BLaER1 (cell line): ENCODE measurements around the gene GNG8.

Source experiments
- H3K27ac ChIP-seq: shearing (Covaris generic); formaldehyde crosslinking; 2 replicates; pipeline ENCODE4 v1.8.1; 2022
- H3K27me3 ChIP-seq: shearing (Covaris generic); formaldehyde crosslinking; 2 replicates; pipeline ENCODE4 v1.8.1; 2022
- H3K36me3 ChIP-seq: shearing (Covaris generic); formaldehyde crosslinking; 2 replicates; pipeline ENCODE4 v1.8.1; 2022
- H3K4me1 ChIP-seq: shearing (Covaris generic); formaldehyde crosslinking; 2 replicates; pipeline ENCODE4 v1.8.1; 2022
- H3K4me2 ChIP-seq: shearing (Covaris generic); formaldehyde crosslinking; 2 replicates; pipeline ENCODE4 v1.8.1; 2022
- H3K4me3 ChIP-seq: shearing (Covaris generic); formaldehyde crosslinking; 2 replicates; pipeline ENCODE4 v1.8.1; 2022
- H3K9ac ChIP-seq: shearing (Covaris generic); formaldehyde crosslinking; 2 replicates; pipeline ENCODE4 v1.8.1; 2022
- H3K9me3 ChIP-seq: shearing (Covaris generic); formaldehyde crosslinking; 2 replicates; pipeline ENCODE4 v1.8.1; 2022
- H4K20me1 ChIP-seq: shearing (Covaris generic); formaldehyde crosslinking; 2 replicates; pipeline ENCODE4 v1.8.1; 2022
- Cebpa-rat ChIP-seq: shearing (Covaris generic); IDR thresholded peaks from 2 replicates; pipeline ENCODE4 v1.8.1; 2022

Gene GNG8

GRCh38 chr19:46648060-46648960 lies 12.3 kb upstream of the GNG8 start:
- TF ChIP-seq Cebpa-rat: no peak
- no peaks in the 10 kb centered on the region for H3K27me3 ChIP-seq
- H3K4me3 ChIP-seq: no peak overlapping the region

DNA sequence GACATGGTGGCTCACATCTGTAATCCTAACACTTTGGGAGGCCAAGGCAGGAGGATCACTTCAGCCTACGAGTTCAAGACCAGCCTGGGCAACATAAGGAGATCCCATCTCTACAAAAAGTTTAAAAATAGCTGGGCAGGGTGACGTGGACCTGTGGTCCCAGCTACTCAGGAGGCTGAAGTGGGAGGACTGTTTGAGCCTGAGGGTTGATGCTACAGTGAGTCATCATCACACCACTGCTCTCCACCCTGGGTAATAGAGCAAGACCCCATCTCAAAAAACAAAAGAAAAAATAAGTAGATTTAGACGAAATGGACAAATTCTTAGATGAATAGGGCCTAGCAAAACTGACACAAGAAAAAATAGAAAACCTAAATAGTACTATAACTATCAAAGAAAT lies 10.4 kb upstream of the GNG8 start:
- Histone ChIP-seq H3K9me3 (peaks cover 31% of the 10 kb centered on the region), H3K9ac (no peak overlapping the region), H4K20me1 (no peaks in the 10 kb centered on the region), H3K4me2 (no peak overlapping the region), H3K36me3 (peaks cover 19% of the 10 kb centered on the region), H3K4me3 (no peak overlapping the region), H3K27me3 (no peaks in the 10 kb centered on the region), H3K4me1 (no peaks in the 10 kb centered on the region), H3K27ac (no peak overlapping the region)
- no peak for TF ChIP-seq Cebpa-rat

More at GRCh38 chr19:46648060-46648960, 12.3 kb upstream of the GNG8 start:
- no peaks in the 10 kb centered on the region for H3K4me1 ChIP-seq
- H3K36me3 ChIP-seq: peaks cover 23% of the 10 kb centered on the region
- H3K9ac ChIP-seq: no peak overlapping the region
- H3K9me3 ChIP-seq: peaks cover 31% of the 10 kb centered on the region
- H4K20me1 ChIP-seq: no peaks in the 10 kb centered on the region
- no peak overlapping the region for H3K4me2 ChIP-seq
- no peak overlapping the region for H3K27ac ChIP-seq

GRCh38 chr19:46644720-46645119 lies 8.7 kb upstream of the GNG8 start:
- peaks cover 9% of the 10 kb centered on the region for H3K27me3 ChIP-seq

DNA sequence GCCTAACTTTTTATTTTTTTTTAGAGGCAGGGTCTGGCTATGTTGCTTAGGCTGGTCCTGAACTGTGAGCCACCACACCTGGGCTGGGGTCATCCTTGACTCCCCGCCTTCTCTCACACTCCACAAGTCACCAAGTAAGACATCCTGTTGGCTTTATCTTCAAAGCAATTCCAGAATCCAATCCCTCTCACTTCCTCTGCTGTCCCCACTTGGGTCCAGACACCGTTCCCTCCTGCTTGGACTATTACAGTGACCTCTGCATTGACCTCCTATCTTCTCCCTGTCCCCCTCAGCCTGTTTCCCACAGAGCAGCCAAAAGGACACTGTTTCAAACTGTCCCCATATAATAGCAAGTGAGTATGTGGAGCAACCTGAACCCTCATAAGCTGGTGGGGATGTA lies 4.7 kb upstream of the GNG8 start:
- Histone ChIP-seq H4K20me1 (no peaks in the 10 kb centered on the region), H3K27me3 (peaks cover 40% of the 10 kb centered on the region), H3K4me3 (no peak overlapping the region), H3K4me1 (peaks cover 25% of the 10 kb centered on the region), H3K9me3 (no peaks in the 10 kb centered on the region), H3K36me3 (no peaks in the 10 kb centered on the region), H3K27ac (no peak overlapping the region), H3K4me2 (no peak overlapping the region), H3K9ac (no peak overlapping the region)
- no peak for TF ChIP-seq Cebpa-rat

More at GRCh38 chr19:46644720-46645119, 8.7 kb upstream of the GNG8 start:
- H3K4me1 ChIP-seq: peaks cover 4% of the 10 kb centered on the region
- TF ChIP-seq Cebpa-rat: no peak
- H3K36me3 ChIP-seq: peaks cover 19% of the 10 kb centered on the region
- no peak overlapping the region for H3K4me2 ChIP-seq
- no peak overlapping the region for H3K27ac ChIP-seq
- no peak overlapping the region for H3K9ac ChIP-seq
- no peak overlapping the region for H3K4me3 ChIP-seq
- H4K20me1 ChIP-seq: no peaks in the 10 kb centered on the region
- H3K9me3 ChIP-seq: peaks cover 31% of the 10 kb centered on the region

DNA sequence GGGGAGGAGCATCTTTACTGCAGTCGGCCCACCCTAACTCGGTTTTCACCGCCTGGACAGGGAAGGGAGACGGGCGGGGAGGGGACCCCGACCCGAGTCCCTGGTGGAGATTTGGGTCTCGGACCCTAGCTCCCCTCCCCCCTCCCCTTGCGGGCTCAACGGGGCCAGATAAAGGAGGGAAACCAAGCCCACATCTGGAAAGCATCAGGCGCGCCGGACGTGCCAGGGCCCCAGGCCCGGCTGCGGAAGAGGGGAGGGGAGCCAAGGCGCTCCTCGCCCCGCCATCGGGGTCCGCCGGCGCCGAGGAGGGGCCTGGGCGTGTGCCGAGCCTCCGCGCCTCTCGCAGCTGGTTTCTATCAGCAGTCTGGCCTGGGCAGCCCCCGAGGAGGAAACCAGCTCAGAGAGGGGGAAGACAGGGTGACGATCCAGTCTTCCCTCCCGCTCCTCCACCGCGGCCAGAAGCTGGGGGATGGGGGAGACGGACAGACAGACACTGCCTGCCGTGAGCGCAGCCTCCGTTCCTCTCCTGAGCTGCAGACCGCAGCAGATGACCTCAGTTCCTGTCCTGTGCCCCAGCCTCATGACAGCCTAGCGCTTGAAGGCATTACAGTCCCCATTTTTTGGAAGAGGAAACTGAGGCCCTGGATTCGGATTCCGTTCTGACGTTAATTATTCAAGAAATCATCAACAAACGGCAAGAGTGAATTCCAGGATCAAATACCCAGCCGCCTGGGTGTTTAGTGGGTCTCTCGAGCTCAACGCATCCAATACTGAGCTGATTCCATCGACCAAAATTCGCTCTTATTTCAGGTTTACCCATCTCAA lies 3.6 kb upstream of the GNG8 start:
- no peak overlapping the region for H3K27ac ChIP-seq

DNA sequence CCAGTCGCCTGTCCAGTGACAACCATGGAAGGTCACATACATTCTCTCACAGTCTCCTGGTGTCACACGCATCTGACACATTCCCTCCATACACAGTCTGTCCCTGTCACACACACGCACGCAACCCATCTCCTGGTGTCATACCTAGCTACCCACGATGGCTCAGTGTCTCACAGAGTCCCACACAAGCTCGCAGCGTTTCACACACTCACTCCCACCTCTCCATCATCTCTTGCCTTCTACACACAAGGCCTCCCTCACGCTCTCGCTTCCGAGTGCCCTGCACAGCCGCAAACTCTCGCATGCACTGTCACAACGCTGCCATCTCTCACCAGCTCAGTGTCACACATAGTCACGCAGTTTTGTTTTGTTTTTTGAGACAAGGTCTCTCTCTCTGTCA lies 1.2 kb upstream of the GNG8 start:
- H3K27me3 ChIP-seq: peaks cover 59% of the 10 kb centered on the region
- TF ChIP-seq Cebpa-rat: no peak
- H3K4me1 ChIP-seq: peaks cover 44% of the 10 kb centered on the region
- H3K9me3 ChIP-seq: no peaks in the 10 kb centered on the region
- H4K20me1 ChIP-seq: no peaks in the 10 kb centered on the region
- no peaks in the 10 kb centered on the region for H3K36me3 ChIP-seq
- no peak overlapping the region for H3K27ac ChIP-seq
- no peak overlapping the region for H3K4me2 ChIP-seq
- H3K4me3 ChIP-seq: no peak overlapping the region
- H3K9ac ChIP-seq: no peak overlapping the region

More for the DNA sequence above, 3.6 kb upstream of the GNG8 start:
- Histone ChIP-seq H3K27me3 (peaks cover 48% of the 10 kb centered on the region), H3K4me1 (peaks cover 32% of the 10 kb centered on the region), H3K4me3 (peak overlapping the region; percentile 73), H3K9me3 (no peaks in the 10 kb centered on the region), H3K36me3 (no peaks in the 10 kb centered on the region), H3K4me2 (peak overlapping the region; percentile 95), H3K9ac (peak overlapping the region; percentile 63), H4K20me1 (no peaks in the 10 kb centered on the region)
- TF ChIP-seq Cebpa-rat: no peak

DNA sequence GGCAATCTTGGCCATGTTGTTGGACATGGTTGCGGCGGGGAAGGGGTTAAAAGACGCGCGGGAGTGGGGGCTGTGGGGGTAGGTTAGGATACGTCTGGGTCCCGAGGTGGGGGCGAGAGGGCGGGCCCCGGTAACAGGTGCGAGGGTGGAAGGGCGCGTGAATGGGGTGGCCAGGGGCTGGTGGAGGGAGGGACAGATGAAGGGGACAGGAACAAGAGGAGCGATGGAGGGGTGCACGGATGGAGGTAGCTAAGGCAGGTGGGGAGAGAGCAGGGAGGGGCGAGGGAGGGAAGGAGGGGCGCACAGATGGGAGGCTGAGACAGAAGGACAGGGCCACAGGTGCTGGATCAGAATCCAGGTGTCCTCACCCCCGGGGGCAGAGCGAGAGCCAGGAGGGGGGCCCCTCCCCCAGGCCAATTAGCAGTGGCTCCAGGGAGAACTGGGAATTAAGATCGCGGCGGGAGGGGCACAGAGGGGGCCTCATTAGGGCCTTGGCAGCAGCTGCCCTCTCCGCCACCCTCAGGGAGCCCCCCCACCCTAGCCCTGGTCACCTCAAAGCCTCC lies 1.3 kb downstream of the GNG8 start:
- Histone ChIP-seq H3K4me3 (peak overlapping the region; percentile 58), H4K20me1 (no peaks in the 10 kb centered on the region), H3K9ac (no peak overlapping the region), H3K36me3 (no peaks in the 10 kb centered on the region), H3K9me3 (no peaks in the 10 kb centered on the region), H3K4me1 (peaks cover 57% of the 10 kb centered on the region), H3K27me3 (peaks cover 50% of the 10 kb centered on the region), H3K4me2 (peak overlapping the region; percentile 84), H3K27ac (no peak overlapping the region)
- TF ChIP-seq Cebpa-rat: no peak

- Histone ChIP-seq H3K27me3 (peaks cover 44% of the 10 kb centered on the region), H3K9ac (peak overlapping the region; percentile 48; the same call in 1 of the 2 replicates), H3K27ac (no peak overlapping the region; the same call in 1 of the 2 replicates), H3K36me3 (no peaks in the 10 kb centered on the region), H3K4me1 (peaks cover 57% of the 10 kb centered on the region), H3K9me3 (no peaks in the 10 kb centered on the region), H3K4me3 (peak overlapping the region; percentile 62), H3K4me2 (peak overlapping the region; percentile 96), H4K20me1 (no peaks in the 10 kb centered on the region)
- TF ChIP-seq Cebpa-rat: no peak
Measured at GRCh38 chr19:46634045-46634655, 1.9 kb downstream of the GNG8 start.

GRCh38 chr19:46633130-46633529 lies 2.9 kb downstream of the GNG8 start:
- H3K27ac ChIP-seq: no peak overlapping the region
- H3K27me3 ChIP-seq: peaks cover 42% of the 10 kb centered on the region
- peak overlapping the region; percentile 96 for H3K4me2 ChIP-seq
- H4K20me1 ChIP-seq: no peaks in the 10 kb centered on the region
- no peak for TF ChIP-seq Cebpa-rat
- peak overlapping the region; percentile 48; the same call in 1 of the 2 replicates for H3K9ac ChIP-seq
- H3K4me1 ChIP-seq: peaks cover 57% of the 10 kb centered on the region
- no peaks in the 10 kb centered on the region for H3K36me3 ChIP-seq
- H3K9me3 ChIP-seq: no peaks in the 10 kb centered on the region
- peak overlapping the region; percentile 62; the same call in 1 of the 2 replicates for H3K4me3 ChIP-seq
